GM12874 (cell line): Measurements from ENCODE around the gene ALKBH5.

Experiments
- TF ChIP-seq, protein P1 (sequence below): IDR thresholded peaks from 2 replicates; pipeline ENCODE4 v1.5.1; 2011; ENCODE audit warnings: low read depth, mild to moderate bottlenecking, control low read depth, low read length, moderate library complexity; ENCODE audit not compliant: insufficient read depth

ALKBH5 gene

DNA sequence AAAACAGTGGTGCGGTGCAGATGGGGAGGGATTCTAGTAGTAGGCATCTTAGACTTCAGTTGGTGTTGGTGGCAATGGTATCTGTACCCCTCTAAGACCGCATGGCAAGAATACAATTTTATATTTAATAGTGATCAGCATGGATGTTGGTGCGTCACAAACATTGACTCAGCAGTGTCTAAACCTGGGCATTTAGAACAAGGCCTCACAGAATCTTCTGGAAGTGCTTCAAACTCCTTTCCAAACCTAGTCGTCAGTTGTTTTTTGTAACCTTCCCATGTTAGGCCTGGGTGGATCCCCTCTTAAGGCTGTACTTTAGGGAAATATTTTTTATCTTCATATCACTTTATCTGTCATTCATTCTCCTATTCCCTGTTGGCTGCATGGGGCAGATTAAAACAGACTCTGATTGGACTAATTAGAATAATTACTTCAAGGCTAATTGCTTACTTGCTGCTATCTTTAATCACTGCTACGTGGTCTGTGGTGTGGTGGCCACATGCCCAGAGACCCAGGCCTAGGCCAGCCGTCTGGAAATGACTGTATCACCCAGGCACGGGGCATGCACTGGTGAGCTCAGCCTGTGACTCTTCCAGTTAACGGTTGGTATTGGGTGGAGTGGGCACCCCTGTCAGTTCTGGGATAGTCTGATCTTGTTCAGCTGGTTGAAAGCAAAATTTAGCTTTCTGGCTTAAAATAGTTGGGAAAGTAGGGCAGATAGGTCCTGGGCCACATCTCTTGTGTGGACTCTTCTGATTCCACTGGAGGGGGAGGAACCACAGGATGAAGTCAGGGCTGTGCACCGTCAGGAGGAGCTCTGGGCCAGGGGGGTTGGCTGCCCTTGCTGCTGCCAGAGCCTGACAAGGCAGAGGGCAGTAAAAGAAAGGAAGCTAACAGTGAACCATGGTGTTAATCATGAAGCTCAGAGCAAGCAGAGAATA is 4.5 kb downstream of the ALKBH5 start:
- TF ChIP-seq, protein P1, sequence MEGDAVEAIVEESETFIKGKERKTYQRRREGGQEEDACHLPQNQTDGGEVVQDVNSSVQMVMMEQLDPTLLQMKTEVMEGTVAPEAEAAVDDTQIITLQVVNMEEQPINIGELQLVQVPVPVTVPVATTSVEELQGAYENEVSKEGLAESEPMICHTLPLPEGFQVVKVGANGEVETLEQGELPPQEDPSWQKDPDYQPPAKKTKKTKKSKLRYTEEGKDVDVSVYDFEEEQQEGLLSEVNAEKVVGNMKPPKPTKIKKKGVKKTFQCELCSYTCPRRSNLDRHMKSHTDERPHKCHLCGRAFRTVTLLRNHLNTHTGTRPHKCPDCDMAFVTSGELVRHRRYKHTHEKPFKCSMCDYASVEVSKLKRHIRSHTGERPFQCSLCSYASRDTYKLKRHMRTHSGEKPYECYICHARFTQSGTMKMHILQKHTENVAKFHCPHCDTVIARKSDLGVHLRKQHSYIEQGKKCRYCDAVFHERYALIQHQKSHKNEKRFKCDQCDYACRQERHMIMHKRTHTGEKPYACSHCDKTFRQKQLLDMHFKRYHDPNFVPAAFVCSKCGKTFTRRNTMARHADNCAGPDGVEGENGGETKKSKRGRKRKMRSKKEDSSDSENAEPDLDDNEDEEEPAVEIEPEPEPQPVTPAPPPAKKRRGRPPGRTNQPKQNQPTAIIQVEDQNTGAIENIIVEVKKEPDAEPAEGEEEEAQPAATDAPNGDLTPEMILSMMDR, result no peak

- TF ChIP-seq, protein P1, result no peak
These were observed 7.1 kb downstream of the ALKBH5 start for GRCh38 chr17:18190628-18191235.

- TF ChIP-seq, protein P1, result no peak
These were observed 7.6 kb downstream of the ALKBH5 start for GRCh38 chr17:18191236-18191667.

- TF ChIP-seq, protein P1, result peak; percentile 41
These were observed 8.3 kb downstream of the ALKBH5 start for GRCh38 chr17:18191967-18192366.

GRCh38 chr17:18194394-18194793 is 10.8 kb downstream of the ALKBH5 start:
- TF ChIP-seq, protein P1, result no peak

GRCh38 chr17:18194804-18195203 is 11.2 kb downstream of the ALKBH5 start:
- TF ChIP-seq, protein P1, result no peak

DNA sequence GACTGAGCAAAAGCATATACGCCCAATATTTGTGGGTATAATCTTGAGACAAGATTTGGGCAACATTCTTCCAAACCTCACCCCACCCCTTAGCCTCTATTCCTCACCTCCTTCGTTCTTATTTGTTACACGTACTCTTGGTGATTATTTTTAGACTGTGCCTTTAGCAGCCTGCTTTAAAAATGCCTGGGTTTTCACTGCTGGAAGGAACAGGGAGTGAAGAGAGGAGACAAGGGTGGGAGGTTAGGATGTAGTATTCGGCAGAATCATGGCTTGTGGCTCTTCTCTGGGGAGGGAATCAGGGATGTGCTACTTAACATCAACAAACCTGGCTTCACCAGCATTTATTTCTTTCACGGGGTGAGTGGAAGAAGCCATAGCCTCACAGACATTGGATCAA is 11.6 kb downstream of the ALKBH5 start:
- TF ChIP-seq, protein P1, result no peak
